LNCAP (cell line): ENCODE data around the gene HAUS8.

Experiments
- CTCF ChIP-seq: fragments of 450-650 bp; IDR thresholded peaks from 2 replicates; pipeline ENCODE4 v1.5.1; 2017; ENCODE audit warnings: mild to moderate bottlenecking

Gene HAUS8

DNA sequence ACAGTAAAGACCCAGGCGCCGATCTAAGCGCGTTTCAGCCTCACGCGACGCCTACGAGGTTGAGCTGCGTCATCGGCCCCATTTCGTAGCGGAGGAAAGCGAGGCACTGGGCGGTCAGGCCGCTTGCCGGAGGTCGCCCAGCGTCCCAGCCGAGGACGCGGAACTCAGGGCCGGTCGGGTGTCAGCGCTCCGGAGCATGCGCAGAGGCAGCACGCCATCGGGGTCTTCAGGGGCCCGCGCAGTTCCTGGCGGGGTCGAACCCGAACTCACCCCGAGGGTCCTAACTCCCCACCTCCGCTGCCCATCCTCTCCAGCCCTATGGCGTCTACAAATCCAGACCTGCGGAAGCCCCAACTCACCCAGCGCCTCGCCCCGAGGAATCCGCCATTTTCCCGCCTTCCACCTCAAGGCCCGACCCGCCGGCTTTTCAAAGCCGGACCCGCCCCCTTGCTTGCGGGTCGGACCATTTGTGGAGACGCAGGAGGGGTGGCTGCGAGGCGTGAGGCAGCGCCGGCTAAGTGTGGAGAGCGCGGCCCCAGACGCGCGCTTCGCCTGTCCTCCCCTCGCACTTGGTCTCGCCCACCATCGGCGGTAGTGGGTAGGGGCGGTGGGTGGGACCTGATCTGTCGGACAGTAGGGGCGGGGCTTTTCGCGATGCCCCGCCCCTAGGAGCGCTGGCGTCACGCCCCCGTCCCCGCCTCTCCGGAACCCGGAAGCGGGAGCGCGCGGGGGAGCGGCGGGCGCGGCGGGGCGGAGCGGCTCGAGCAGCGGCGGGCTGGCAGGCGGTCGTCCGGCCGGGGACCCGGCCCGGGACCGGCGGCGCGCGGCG lies at the start of gene HAUS8, which contains the start of gene MYO9B:
HAUS8 (minus strand) TSS at position 418 of the 829 bp plus-strand sequence; CDS start at position 388, 30 bp downstream.
MYO9B (plus strand) TSS at position 743 of the 829 bp plus-strand sequence. CDS start 25,941 bp downstream, outside the sequence.
- TF ChIP-seq CTCF = no peak

DNA sequence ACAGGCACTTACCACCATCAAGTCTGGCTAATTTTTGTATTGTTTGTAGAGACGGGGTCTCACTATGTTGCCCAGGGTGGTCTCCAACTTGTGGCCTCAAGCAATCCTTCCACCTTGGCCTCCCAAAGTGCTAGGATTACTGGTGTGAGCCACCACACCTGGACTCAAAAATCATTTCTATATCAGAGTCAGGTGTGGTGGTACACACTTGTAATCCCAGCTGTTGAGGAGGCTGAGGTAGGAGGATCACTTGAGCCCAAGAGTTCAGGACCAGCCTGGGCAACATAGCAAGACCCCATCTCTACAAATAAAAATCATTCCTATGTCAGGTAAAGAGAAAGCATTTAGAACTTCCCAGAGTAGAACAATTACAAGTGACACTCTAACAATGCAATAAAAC lies 48.8 kb upstream of the HAUS8 start:
- no peak for TF ChIP-seq CTCF

- no peak for TF ChIP-seq CTCF
Observed at GRCh38 chr19:17123041-17123440, 47.8 kb upstream of the HAUS8 start.

GRCh38 chr19:17121736-17122293 lies 46.6 kb upstream of the HAUS8 start:
- no peak for TF ChIP-seq CTCF

DNA sequence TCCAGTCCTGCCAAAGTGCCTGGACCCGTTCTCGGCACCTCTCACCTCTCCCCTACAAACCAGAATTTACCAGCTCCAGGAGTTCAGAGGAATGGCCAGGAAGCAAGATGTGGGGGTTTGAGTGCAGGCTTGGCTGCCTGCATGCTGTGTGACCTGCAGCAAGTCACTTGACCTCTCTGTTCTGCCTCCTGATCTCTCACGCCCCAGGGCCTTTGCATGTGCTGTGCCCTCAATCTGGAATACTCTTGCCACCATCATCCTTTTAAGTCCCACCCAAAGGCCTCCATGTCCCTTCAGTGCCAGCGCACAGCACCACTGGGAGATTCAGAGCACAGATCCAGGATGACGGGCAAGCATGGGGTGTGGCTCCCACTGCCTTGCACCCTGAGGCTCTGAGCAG lies 43.7 kb upstream of the HAUS8 start:
- no peak for TF ChIP-seq CTCF

- TF ChIP-seq CTCF = no peak
Observed at GRCh38 chr19:17116996-17117702, 41.9 kb upstream of the HAUS8 start.

GRCh38 chr19:17114414-17114831 lies 39.2 kb upstream of the HAUS8 start:
- TF ChIP-seq CTCF = no peak
